Effector CD4-positive, alpha-beta T cell (primary cell): ENCODE results near the gene LMBR1L.

Experiments
- DNase-seq: peaks from one replicate; pipeline ENCODE4 v3.0.0-alpha.2; 2020

Gene LMBR1L

GRCh38 chr12:49051373-49051764, 59.3 kb downstream of the LMBR1L start:
- no peak for DNase-seq

GRCh38 chr12:49050507-49051372, 59.9 kb downstream of the LMBR1L start:
- DNase-seq: no peak

GRCh38 chr12:49049566-49050224, 61.0 kb downstream of the LMBR1L start:
- no peak for DNase-seq

GRCh38 chr12:49048953-49049352, 61.7 kb downstream of the LMBR1L start:
- DNase-seq: no peak
